GM19238 (cell line): ENCODE measurements around the gene FGD1.

Experiments used
- DNase-seq: peaks from one replicate; pipeline ENCODE4 v3.0.0; 2011; ENCODE audit warnings: low spot score; ENCODE audit not compliant: insufficient read length

Gene FGD1

DNA sequence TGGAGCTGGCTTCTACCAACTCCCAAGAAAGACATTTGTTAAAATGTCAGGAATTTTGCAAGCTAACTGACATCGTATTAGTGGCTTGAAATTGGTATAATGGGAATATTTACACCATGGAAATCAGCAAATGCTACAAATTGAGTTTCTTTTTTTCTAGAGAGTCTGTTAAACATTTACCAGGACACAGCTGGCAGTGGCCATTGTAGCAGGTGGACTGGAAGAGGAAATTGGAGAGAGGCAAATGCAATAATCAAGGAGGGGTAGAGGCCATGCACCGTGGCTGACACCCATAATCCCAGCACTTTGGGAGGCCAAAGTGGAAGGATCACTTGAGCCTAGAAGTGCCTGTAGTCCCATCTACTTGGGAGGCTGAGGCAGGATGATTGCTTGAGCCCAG lies 88.8 kb downstream of the FGD1 start:
- DNase-seq: no peak

DNA sequence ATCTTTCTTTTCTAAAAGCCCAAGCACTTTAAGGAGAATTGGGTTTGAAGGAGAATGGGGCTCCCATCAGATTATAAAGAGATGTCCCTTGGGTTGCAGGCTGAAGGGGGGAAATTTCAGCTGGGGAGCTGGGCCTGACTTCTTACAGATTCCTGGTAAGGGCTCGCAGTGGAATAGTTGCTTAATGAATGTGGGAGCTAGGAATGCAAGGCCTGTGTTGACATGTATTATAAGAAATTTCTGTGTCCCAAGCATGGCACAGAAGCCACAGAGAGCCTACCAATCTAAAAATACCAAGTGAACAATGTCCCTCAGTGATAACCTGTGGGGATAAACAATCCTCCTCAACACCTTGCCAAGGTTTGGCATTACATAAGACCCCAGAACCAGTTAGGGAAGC lies 98.9 kb downstream of the FGD1 start:
- no peak for DNase-seq
